ENCODE measurements around the gene COX11. TPM values are rescaled to one million over a fixed set of nuclear protein-coding genes. Genes with fewer than 3 reads are reported as not detected.

Gene COX11
- polyA plus RNA-seq, 1 of the 3 experiments (the other 2 are of a cell fraction), result 85.8 TPM

- 94% methylated on average over 5 of the region's 5 CpGs for WGBS (ENCODE audit: low lambda C conversion rate)
- DNase-seq, result no peak
- TF ChIP-seq JUND (IDR thresholded peaks at IDR 0.05) (no peak), CHD2 (IDR thresholded peaks at IDR 0.05; ENCODE audit: low read length, partially characterized antibody) (no peak), MAX (IDR thresholded peaks at IDR 0.05; ENCODE audit: low read depth) (no peak), USF1 (IDR thresholded peaks at IDR 0.05; ENCODE audit: borderline replicate concordance, low read depth) (no peak), EZH2phosphoT487 (IDR thresholded peaks at IDR 0.05; ENCODE audit: borderline replicate concordance, low read depth) (no peak), TAF1 (IDR thresholded peaks at IDR 0.05; ENCODE audit: borderline replicate concordance, low read depth, low read length) (no peak), FOXJ3 (CRISPR knock-in tag; IDR thresholded peaks at IDR 0.05) (no peak), EP300 (IDR thresholded peaks at IDR 0.05; ENCODE audit: borderline replicate concordance in 1 of 2, low read depth in 1 of 2, low read length in 1 of 2) (no peak), FOSL2 (IDR thresholded peaks at IDR 0.05; ENCODE audit: borderline replicate concordance, low read depth) (no peak), NFIC (IDR thresholded peaks at IDR 0.05; ENCODE audit: borderline replicate concordance) (no peak), RAD21 (IDR thresholded peaks at IDR 0.05; ENCODE audit: low read length) (no peak), ELF1 (IDR thresholded peaks at IDR 0.05) (no peak)
- Histone ChIP-seq H3K36me3 (replicated peaks in 1 of 2; ENCODE audit: control insufficient read depth in 1 of 2, insufficient read depth in 2 of 2, low read length in 1 of 2) (peaks cover 63 to 73% of the 10 kb centered on the region in 2 experiments), H3K4me3 (ENCODE audit: low read depth in 2 of 2, low read length in 1 of 2) (no peak overlapping the region), H3F3A (replicated peaks; ENCODE audit: insufficient read depth) (no peaks in the 10 kb centered on the region), H3K4me2 (no peak overlapping the region), H2AFZ (ENCODE audit: low read depth) (no peak overlapping the region), H3K9ac (no peak overlapping the region), H3K4me1 (ENCODE audit: control insufficient read depth in 1 of 2, insufficient read depth in 2 of 2, low read depth in 1 of 2, low read length in 1 of 2) (no peaks in the 10 kb centered on the region), H3K9me2 (no peaks in the 10 kb centered on the region), H3K27me3 (ENCODE audit: insufficient read depth) (no peaks in the 10 kb centered on the region), H4K20me1 (ENCODE audit: insufficient read depth) (no peaks in the 10 kb centered on the region), H3K9me3 (no peaks in the 10 kb centered on the region), H3K27ac (ENCODE audit: low read depth in 2 of 2, low read length in 1 of 2) (no peak overlapping the region), H3K79me2 (ENCODE audit: insufficient read depth) (no peaks in the 10 kb centered on the region)
- ChIA-PET CTCF (interaction anchor here (1.3 to 1.8 kb wide), 2 partner anchors 17 to 29 kb away, joined by 4 to 5 read pairs; no protein-coding TSS in a partner anchor), POLR2A (no interaction called here)
These were observed 33.0 kb downstream of the COX11 start for GRCh38 chr17:54935471-54935870.

GRCh38 chr17:54933921-54934320 is 34.5 kb downstream of the COX11 start:
- H3K9me3 ChIP-seq, result no peaks in the 10 kb centered on the region
- H3K9me2 ChIP-seq, result no peaks in the 10 kb centered on the region
- no peaks in the 10 kb centered on the region for H3F3A ChIP-seq (replicated peaks; ENCODE audit: insufficient read depth)
- no peak overlapping the region for H3K4me2 ChIP-seq
- H2AFZ ChIP-seq (ENCODE audit: low read depth), result no peak overlapping the region
- H3K36me3 ChIP-seq (replicated peaks in 1 of 2; ENCODE audit: control insufficient read depth in 1 of 2, insufficient read depth in 2 of 2, low read length in 1 of 2), result peaks cover 66 to 76% of the 10 kb centered on the region in 2 experiments
- H4K20me1 ChIP-seq (ENCODE audit: insufficient read depth), result no peaks in the 10 kb centered on the region
- no peak overlapping the region for H3K27ac ChIP-seq (ENCODE audit: low read depth in 2 of 2, low read length in 1 of 2)
- ChIA-PET POLR2A (no interaction called here), CTCF (interaction anchor here (0.8 to 0.9 kb wide), 2 partner anchors 13 to 842 kb away, joined by 3 read pairs; no protein-coding TSS in a partner anchor)
- no peak overlapping the region for H3K4me3 ChIP-seq (ENCODE audit: low read depth in 2 of 2, low read length in 1 of 2)
- no peaks in the 10 kb centered on the region for H3K79me2 ChIP-seq (ENCODE audit: insufficient read depth)
- no peaks in the 10 kb centered on the region for H3K27me3 ChIP-seq (ENCODE audit: insufficient read depth)
- TF ChIP-seq FOSL2 (IDR thresholded peaks at IDR 0.05; ENCODE audit: borderline replicate concordance, low read depth), result no peak
- TF ChIP-seq TEAD4 (IDR thresholded peaks at IDR 0.05; ENCODE audit: borderline replicate concordance, insufficient read depth), result no peak
- TF ChIP-seq TCF12 (IDR thresholded peaks at IDR 0.05), result no peak
- no peak for TF ChIP-seq EZH2phosphoT487 (IDR thresholded peaks at IDR 0.05; ENCODE audit: borderline replicate concordance, low read depth)
- no peak for TF ChIP-seq FOXM1 (IDR thresholded peaks at IDR 0.05; ENCODE audit: low read depth)
- no peak for TF ChIP-seq CTCF (IDR thresholded peaks at IDR 0.05)
- TF ChIP-seq RXRA (IDR thresholded peaks at IDR 0.05; ENCODE audit: borderline replicate concordance, low read depth), result no peak
- TF ChIP-seq IRF3 (IDR thresholded peaks at IDR 0.05; ENCODE audit: low read depth, low read length), result no peak
- TF ChIP-seq SMC3 (IDR thresholded peaks at IDR 0.05; ENCODE audit: low read depth, low read length), result no peak
- no peak for TF ChIP-seq EP300 (IDR thresholded peaks at IDR 0.05; ENCODE audit: borderline replicate concordance in 1 of 2, low read depth in 1 of 2, low read length in 1 of 2)
- TF ChIP-seq RFX5 (IDR thresholded peaks at IDR 0.05; ENCODE audit: low read length), result no peak
- no peak overlapping the region for H3K9ac ChIP-seq
- H3K4me1 ChIP-seq (ENCODE audit: control insufficient read depth in 1 of 2, insufficient read depth in 2 of 2, low read depth in 1 of 2, low read length in 1 of 2), result no peaks in the 10 kb centered on the region
- 98% methylated on average over 3 of the region's 3 CpGs for WGBS (ENCODE audit: low lambda C conversion rate)
- no peak for DNase-seq

Measured in SK-N-SH (cell line).